ENCODE measurements around the gene PLCB1.
A peak's percentile ranks its signal among the peaks of the same experiment; 100 is the strongest.
"Not testable (repeated sequence)": the region's sequence is repeated elsewhere in the genome, so short reads cannot be mapped to it uniquely, and the experiment has no call there.

Gene PLCB1

GRCh38 chr20:8438748-8439147 lies 306.7 kb downstream of the PLCB1 start:
- in situ Hi-C loops (cut with HindIII; ENCODE audit: low pct_unique_long_range_greater_than_20kb, low sequenced_read_pairs) = no loop called here
- TF ChIP-seq JUND (IDR thresholded peaks at IDR 0.05; ENCODE audit: low read depth) = no peak
- no peak for DNase-seq (ENCODE audit: low read depth in 1 of 2, low spot score in 1 of 2)

DNA sequence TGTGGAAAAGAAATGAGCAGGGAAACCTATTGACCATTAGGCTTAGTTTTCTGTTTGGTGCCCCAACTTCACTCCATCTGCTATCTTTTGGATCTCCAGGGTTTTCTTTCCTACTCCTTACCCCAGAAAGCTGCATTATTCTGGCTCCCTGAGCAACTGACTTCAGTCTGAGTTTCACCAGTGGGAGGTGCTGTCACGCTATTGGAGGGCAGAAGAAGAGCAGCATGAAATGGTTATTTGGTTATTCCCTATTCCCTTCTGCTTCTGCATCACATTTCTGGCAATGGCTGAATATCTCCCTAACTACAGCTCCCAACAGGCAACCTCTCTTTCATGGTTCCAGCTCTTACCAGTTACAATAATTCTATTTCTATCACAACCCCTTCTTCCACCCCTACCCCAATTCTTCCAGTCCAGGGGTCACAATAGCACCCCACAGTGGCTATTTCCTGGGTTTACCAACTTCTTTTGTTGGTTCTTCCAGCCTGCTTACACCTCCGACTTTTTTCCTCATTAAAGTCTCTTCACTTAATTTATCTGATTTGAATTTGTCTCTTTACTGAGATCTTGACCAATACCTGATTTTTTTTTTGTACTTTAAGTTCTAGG lies 311.5 kb downstream of the PLCB1 start:
- no peak for TF ChIP-seq JUND (IDR thresholded peaks at IDR 0.05; ENCODE audit: low read depth)
- no peak for DNase-seq (ENCODE audit: low read depth in 1 of 2, low spot score in 1 of 2)
- in situ Hi-C loops (cut with HindIII; ENCODE audit: low pct_unique_long_range_greater_than_20kb, low sequenced_read_pairs) = no loop called here

DNA sequence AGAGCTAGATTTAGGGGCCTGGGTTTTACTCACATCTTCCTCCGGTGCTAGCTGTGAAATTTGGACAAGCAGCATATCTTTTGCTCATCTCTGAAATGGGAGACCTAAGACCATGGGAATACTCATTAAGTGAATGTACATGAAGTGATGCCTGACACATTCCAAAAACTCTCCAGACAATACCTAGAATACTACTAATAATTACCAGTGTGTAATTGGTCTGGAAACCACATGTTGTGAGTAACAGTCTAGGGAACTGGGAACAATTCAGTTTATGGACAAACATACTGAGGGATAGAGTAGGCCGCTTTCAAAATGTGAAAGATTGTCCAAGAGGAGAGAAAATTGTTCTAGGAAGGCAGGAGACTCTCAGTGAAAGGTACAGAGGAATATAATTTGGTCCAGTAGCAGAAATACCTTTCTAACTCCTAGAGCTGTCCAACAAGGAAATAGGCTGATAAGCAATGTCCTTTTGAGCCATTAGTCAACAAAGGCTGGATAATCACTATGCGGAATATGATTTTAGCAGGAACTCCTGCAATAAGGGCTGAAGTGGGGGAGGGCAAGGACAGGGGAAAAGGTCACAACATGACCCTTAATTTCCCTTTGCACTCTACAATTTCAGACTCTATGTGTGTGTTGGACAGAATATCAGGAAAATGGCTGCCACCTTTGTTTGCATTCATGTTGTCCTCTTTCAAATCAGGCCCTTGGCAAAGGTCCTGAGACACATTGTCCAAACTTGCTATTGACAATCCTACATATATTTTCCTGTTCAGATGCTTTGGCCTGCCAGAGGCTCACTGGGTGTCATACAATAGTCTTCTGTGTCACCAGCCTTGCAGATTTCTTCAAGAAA lies 315.4 kb downstream of the PLCB1 start:
- no peak for TF ChIP-seq JUND (IDR thresholded peaks at IDR 0.05; ENCODE audit: low read depth)
- DNase-seq (ENCODE audit: low read depth in 1 of 2, low spot score in 1 of 2) = no peak
- in situ Hi-C loops (cut with HindIII; ENCODE audit: low pct_unique_long_range_greater_than_20kb, low sequenced_read_pairs) = no loop called here

DNA sequence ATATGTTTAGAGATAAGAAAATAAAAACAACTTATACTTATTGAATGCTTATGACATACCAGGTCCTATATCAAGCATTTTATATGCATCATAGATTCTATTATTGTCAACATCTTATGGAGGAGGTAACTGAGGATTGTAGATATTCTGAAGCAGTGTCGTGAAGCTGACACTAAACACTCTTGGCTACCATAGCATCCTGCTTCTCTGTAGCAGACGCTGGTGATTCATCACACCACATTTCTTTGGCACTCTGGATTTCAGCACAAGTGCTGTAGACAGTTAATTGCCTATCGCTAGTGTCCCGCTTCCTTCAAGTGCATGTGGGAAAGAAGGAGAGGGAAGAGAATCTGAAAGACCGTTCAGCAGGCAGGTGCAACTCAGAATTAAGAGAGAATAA lies 317.1 kb downstream of the PLCB1 start:
- in situ Hi-C loops (cut with HindIII; ENCODE audit: low pct_unique_long_range_greater_than_20kb, low sequenced_read_pairs) = no loop called here
- no peak for TF ChIP-seq JUND (IDR thresholded peaks at IDR 0.05; ENCODE audit: low read depth)
- DNase-seq (ENCODE audit: low read depth in 1 of 2, low spot score in 1 of 2) = no peak

DNA sequence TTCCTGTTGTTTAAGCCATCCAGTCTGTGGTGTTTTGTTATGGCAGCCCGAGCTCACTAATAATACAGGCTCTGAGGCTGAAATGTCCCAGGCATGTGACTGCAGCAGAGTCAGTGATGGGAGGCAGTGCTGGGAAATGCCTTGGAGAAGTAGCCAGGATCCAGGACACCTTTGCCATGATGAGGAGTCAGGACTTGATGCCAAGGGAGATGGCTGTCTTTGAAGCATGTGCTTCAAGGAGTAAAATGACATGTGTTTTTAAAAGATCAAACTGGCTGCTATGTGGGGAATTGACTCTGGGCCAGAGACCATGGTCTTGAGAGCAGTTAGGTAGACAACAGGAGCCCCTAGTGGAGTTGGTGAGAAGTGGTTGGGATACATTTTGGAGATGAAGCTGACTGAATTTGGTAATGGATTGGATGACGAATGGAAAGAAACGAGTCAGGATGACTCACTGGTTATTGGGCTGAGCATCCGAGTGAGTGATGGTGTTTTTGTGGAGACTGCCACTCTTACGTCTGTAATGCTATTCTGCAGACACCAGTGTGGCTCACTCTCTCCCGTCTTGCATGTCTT lies 322.2 kb downstream of the PLCB1 start:
- in situ Hi-C loops (cut with HindIII; ENCODE audit: low pct_unique_long_range_greater_than_20kb, low sequenced_read_pairs) = no loop called here
- DNase-seq (ENCODE audit: low read depth in 1 of 2, low spot score in 1 of 2) = peak in 1 of 2 experiments; percentile 16
- TF ChIP-seq JUND (IDR thresholded peaks at IDR 0.05; ENCODE audit: low read depth) = no peak

- no peak for TF ChIP-seq JUND (IDR thresholded peaks at IDR 0.05; ENCODE audit: low read depth)
- in situ Hi-C loops (cut with HindIII; ENCODE audit: low pct_unique_long_range_greater_than_20kb, low sequenced_read_pairs) = no loop called here
- DNase-seq (ENCODE audit: low read depth in 1 of 2, low spot score in 1 of 2) = no peak
Observed at GRCh38 chr20:8456765-8457164, 324.7 kb downstream of the PLCB1 start.

DNA sequence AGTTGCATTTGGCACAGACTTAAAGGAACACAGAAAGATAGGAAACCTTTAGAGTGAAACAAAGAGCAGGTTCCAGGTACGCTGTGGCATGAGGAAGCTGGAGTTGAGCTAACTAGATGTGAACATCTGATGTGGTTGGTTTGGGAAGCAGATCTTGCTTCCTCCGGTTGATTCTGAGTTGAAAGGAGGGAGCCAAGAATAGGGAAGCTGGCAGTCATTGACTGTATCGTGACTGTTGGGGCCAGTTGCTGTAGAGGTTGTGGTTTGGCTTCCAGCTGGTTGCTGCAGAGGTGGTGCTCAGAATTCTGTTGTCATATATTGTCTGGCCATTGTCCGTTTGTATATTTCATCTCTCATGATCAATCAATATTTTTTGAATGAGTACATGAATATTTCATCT lies 325.9 kb downstream of the PLCB1 start:
- TF ChIP-seq JUND (IDR thresholded peaks at IDR 0.05; ENCODE audit: low read depth) = no peak
- in situ Hi-C loops (cut with HindIII; ENCODE audit: low pct_unique_long_range_greater_than_20kb, low sequenced_read_pairs) = no loop called here
- no peak for DNase-seq (ENCODE audit: low read depth in 1 of 2, low spot score in 1 of 2)

GRCh38 chr20:8461186-8461585 lies 329.1 kb downstream of the PLCB1 start:
- no peak for DNase-seq (ENCODE audit: low read depth in 1 of 2, low spot score in 1 of 2)
- in situ Hi-C loops (cut with HindIII; ENCODE audit: low pct_unique_long_range_greater_than_20kb, low sequenced_read_pairs) = no loop called here
- no peak for TF ChIP-seq JUND (IDR thresholded peaks at IDR 0.05; ENCODE audit: low read depth)

GRCh38 chr20:8464368-8464767 lies 332.3 kb downstream of the PLCB1 start:
- in situ Hi-C loops (cut with HindIII; ENCODE audit: low pct_unique_long_range_greater_than_20kb, low sequenced_read_pairs) = no loop called here
- DNase-seq (ENCODE audit: low read depth in 1 of 2, low spot score in 1 of 2) = peak in 1 of 2 experiments; percentile 9
- TF ChIP-seq JUND (IDR thresholded peaks at IDR 0.05; ENCODE audit: low read depth) = no peak

DNA sequence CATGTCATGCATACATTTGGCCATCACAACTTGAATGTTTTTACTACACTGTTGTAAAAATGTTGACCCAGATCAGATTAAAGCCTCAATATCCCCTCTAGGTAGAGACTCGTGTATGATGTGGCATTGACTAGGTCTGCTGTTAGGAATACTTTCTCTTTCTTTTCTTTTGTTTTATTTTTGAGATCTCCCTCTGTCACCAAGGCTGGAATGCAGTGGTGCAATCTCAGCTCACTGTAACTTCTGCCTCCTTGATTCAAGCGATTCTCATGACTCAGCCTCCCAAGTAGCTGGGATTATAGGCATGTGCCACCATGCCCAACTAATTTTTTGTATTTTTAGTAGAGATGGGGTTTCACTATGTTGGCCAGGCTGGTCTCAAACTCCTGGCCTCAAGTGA lies 334.7 kb downstream of the PLCB1 start:
- in situ Hi-C loops (cut with HindIII; ENCODE audit: low pct_unique_long_range_greater_than_20kb, low sequenced_read_pairs); DNase-seq (ENCODE audit: low read depth in 1 of 2, low spot score in 1 of 2): not testable (repeated sequence)

- in situ Hi-C loops (cut with HindIII; ENCODE audit: low pct_unique_long_range_greater_than_20kb, low sequenced_read_pairs) = no loop called here
- no peak for TF ChIP-seq JUND (IDR thresholded peaks at IDR 0.05; ENCODE audit: low read depth)
- DNase-seq (ENCODE audit: low read depth in 1 of 2, low spot score in 1 of 2) = no peak
Observed at GRCh38 chr20:8470156-8470555, 338.1 kb downstream of the PLCB1 start.

GRCh38 chr20:8471465-8471864 lies 339.4 kb downstream of the PLCB1 start:
- no peak for TF ChIP-seq JUND (IDR thresholded peaks at IDR 0.05; ENCODE audit: low read depth)
- in situ Hi-C loops (cut with HindIII; ENCODE audit: low pct_unique_long_range_greater_than_20kb, low sequenced_read_pairs) = no loop called here
- DNase-seq (ENCODE audit: low read depth in 1 of 2, low spot score in 1 of 2) = no peak

GRCh38 chr20:8473459-8473858 lies 341.4 kb downstream of the PLCB1 start:
- in situ Hi-C loops (cut with HindIII; ENCODE audit: low pct_unique_long_range_greater_than_20kb, low sequenced_read_pairs) = no loop called here
- DNase-seq (ENCODE audit: low read depth in 1 of 2, low spot score in 1 of 2) = no peak
- no peak for TF ChIP-seq JUND (IDR thresholded peaks at IDR 0.05; ENCODE audit: low read depth)

Data from T47D (cell line).